Activated CD4-positive, alpha-beta T cell treated with anti-CD3 and anti-CD28 coated beads, Interleukin-2, amount 50 U/mL, for 4 hours (primary cell): ENCODE data around the gene URI1.
"Not testable (repeated sequence)": the region's sequence is repeated elsewhere in the genome, so short reads cannot be mapped to it uniquely, and the experiment has no call there.

Source experiments
- DNase-seq, 2 experiments: peaks; one replicate each; pipeline ENCODE4 v3.0.0-alpha.2; 2020

Gene URI1, protein sequence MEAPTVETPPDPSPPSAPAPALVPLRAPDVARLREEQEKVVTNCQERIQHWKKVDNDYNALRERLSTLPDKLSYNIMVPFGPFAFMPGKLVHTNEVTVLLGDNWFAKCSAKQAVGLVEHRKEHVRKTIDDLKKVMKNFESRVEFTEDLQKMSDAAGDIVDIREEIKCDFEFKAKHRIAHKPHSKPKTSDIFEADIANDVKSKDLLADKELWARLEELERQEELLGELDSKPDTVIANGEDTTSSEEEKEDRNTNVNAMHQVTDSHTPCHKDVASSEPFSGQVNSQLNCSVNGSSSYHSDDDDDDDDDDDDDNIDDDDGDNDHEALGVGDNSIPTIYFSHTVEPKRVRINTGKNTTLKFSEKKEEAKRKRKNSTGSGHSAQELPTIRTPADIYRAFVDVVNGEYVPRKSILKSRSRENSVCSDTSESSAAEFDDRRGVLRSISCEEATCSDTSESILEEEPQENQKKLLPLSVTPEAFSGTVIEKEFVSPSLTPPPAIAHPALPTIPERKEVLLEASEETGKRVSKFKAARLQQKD

DNA sequence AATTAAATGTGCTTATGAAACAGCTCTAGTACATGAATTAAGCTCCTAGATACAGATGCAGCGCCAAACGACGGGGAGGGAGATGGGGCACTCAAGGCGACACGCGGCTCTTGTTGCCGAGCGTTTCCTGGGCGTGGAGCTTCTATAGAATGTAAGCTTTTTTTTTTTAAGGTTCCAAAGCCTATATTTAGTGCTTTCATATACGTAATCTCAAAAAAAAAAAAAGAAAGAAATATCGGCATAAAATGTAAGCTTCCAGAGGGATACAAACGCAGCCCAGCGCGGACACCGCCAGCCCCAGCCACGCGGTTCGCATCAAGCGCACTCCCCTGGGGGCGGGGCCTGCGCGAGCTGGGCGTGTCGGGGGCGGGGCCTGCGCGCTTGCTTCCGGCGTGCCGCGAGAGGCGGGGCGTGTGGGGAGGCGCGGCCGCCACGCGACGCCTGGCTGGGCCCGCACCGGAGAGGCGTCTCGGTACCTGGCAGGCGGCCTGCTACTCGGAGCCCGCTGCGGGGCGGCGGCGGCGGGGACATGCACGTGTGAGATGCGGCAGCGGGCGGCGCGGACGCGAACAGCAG, at the start of gene URI1:
Gene URI1, plus strand, starts transcription at position 412 of the 576 bp plus-strand sequence. CDS start 309 bp downstream, outside the sequence.
- DNase-seq, result peak; percentile 90 to 92

DNA sequence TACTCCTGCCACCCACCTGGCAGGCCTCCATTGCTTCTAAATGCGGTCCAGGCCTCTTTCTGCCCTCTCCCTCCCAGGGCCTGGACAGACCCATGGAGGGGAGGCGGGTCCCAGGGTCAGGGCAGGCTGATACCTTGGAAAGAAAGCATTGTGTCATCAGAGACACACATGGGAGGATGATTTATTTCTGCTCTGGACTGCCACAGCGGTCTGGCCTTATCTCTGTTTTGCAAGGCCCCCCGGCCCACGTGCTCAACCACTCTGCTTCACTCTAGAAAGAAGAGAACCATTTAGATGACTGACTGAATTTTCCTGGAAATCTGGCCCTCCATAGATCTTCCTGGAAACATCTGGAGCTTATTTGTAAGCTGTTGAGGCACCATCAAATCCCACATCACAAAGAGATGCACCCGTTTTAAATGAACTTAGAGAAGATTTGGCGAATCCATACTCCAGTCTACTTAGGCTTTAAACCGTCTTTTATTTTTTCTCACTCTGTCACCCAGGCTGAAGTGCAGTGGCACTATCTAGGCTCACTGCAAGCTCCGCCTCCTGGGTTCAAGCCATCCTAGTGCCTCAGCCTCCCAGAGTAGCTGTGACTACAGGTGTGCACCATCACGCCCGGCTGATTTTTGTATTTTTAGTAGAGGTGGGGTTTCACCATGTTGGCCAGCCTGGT, 48.3 kb upstream of the URI1 start:
- no peak for DNase-seq

DNA sequence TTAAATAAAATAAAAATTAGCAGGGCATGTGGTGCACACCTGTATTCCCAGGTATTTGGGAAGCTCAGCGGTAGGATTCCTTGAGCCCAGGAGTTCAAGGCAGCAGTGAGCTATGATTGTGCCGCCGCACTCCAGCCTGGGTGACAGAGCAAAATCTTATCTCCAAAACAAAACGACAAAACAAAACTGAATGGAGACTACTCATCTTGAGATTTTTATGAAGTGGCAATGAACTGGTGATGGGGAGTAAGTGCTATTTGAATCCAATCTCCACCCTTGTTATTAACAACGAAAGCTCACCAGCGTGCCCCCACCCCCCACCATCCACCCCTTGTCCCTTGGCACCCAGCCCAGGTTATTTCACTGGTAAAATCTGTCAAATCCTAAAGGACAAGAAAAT, 45.2 kb upstream of the URI1 start:
- no peak for DNase-seq

DNA sequence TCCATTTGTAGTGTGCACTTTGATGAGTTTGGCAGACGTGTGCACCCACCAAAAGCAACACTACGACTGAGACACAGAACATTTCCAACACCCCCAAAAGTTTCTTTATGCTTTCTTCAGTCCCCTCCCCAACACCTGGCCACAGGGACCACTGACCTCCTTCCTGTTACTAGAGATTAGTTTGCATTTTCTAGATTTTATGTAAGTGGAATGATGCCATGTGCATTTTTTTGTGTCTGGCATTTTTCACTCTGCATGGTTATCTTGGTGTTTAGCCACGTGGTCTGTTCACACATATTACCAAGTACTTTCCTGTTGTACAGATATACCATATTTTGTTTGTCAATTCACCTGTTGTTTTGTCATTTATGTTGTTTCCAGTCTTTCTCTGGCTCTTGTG, 44.6 kb upstream of the URI1 start:
- no peak for DNase-seq

DNA sequence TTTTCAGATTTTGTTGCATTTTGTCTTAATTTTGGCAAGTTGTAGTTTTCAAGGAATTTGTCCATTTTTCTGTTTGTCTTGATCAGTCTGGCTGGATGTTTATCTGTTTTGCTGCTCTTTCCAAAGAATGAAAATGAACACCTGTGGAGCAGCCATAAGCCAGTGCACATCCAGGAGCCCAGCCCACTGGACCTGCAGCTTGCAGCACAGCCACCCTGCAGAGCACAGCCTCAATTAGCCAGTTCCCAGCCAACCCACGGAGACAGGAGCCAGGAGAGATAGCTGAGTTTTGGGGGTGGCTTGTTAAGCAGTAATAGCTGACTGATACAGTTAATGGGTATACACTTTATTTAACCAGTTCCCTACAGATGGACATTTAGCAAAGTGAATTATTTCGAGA, 38.0 kb upstream of the URI1 start:
- DNase-seq, result no peak

DNA sequence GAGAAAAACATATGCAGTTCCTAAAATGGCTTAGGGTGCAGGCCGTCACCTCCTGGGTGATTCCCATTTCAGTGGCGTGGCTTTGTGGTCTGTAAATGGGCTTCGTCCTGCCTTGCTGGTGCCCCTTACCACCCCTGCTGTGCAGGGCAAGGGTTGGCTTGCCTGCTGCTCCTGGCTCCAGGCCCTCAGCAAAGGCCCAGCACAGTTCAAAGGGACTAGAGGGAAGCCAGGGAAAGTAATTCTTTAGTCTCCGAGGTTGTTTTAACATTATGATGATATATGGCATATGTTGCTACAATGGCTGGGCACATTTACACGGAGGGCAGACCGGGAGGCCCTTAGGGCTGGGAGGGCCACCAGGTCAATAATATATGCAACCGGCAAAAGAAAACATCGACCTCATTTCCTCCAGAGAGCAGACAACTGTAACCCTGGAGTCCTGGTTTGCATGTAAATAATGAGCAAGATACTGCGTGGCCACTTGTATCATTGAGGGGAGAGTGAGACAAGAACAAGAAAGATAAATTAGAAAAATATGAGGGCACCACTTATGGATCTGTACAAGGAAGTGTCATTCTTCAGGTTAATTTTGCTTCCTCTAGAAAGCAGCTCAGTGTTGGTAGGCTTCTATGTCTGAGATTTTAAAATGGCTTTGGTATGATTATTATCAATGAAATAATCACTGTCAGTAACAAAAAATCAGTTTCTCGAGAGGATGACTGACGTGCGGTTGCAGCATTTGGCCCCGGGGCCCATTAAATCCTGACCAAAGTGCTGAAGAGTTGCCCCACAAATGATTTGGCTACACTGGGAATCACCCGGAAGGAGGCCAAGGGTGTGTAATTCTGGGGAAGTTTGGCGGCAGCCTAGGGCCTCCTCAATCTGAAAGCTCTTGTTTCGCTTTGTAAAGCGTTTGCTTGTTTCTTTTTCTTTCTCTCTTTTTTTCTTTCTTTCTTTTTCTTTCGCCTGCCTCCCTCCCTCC, 32.8 kb upstream of the URI1 start:
- DNase-seq, result no peak

DNA sequence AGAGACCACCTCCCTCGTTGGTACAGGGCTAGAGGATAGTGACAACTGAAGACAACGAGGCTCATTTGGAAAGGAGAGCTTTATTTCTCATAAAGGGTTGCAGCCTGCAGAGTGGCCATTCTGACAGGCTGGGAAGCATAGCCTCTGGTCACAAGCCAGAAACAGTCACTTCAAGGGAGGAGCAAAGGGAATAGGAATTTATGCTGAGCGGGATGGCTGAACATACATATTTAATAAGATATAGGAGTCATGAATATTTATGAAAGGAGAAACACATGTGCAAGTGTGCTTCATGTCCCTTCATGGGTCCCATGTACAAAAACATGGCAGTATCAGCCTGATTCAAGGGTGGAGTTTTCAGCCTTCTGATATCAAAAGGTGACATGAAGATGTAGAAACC, 27.1 kb upstream of the URI1 start:
- no peak for DNase-seq

DNA sequence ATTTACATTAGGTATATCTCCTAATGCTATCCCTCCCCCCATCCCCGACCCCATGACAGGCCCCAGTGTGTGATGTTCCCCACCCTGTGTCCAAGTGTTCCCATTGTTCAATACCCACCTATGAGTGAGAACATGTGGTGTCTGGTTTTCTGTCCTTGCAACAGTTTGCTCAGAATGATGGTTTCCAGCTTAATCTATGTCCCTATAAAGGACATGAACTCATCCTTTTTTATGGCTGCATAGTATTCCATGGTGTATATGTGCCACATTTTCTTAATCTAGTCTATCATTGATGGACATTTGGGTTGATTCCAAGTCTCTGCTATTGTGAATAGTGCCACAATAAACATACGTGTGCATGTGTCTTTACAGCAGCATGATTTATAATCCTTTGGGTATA, 26.2 kb upstream of the URI1 start:
- DNase-seq, result not testable (repeated sequence)

DNA sequence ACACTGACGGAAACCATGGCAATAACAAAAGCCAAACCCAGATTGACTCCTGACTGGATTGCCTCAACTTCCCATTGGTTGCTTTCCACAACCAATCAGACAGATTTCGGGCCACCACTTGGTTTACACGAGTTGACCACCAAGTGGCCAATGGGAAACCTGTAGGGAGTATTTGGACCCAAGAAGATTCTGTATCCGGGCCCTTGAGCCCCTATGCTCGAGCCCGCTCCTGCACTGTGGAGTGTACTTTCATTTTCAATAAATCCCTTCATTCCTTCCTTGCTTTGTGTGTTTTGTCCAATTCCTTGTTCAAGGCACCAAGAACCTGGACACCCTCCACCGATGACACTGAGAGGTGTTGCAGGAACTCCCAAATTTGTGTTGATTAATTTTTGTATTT, 24.1 kb upstream of the URI1 start:
- DNase-seq, result no peak

DNA sequence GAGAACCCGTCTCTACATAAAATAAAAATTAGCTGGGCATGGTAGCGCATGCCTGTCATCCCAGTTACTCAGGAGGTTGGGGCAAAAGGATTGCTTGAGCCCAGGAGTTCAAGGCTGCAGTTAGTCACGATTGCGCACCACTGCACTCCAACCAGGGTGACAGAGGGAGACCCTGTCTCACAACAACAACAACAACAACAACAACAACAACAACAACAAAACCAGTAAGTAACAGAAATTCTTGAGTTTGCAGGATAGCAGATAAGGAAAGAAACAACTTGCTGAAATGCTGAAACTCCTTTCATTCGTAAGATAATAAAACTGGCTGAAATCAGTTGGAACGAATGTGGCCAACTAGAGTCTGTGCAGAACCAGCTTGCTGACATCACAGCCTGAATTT, 23.1 kb upstream of the URI1 start:
- no peak for DNase-seq

DNA sequence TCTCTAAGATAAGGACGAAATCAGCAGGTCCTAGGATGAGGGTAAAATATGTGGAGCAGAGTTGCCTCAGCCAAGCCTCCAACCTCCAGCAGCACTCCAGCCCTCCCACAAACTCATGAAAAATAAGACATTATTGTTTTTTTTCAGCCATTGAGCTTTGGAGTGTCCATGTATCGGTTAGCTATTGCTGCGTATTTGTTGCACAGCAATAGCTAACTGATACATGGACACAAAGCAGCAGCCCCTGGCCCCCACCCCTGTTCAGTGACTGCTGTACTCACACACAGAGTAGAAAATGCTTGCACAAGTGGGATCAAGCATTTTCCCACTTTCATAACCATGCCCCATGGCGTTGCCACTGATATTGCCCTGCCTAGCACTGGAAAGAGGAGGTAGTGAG, 19.1 kb upstream of the URI1 start:
- no peak for DNase-seq

DNA sequence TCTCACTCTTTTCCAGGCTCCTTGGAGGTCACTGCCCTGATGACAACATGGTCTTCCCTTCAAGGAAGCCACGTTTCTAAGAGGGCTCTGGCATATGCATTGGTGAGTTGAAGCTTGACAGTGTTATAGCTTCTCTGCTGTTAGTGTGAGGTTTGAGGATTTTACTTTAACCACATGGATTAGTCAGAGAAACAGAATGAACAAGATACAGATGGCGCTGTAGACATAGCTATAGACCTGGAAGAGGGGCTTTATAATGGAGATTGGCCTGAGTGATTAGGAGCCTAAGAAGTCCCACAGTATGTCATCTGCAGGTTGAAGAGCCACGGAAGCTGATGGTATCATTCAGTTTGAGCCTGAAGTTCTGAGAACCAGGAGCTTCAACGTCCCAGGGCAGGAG, 18.4 kb upstream of the URI1 start:
- no peak for DNase-seq

DNA sequence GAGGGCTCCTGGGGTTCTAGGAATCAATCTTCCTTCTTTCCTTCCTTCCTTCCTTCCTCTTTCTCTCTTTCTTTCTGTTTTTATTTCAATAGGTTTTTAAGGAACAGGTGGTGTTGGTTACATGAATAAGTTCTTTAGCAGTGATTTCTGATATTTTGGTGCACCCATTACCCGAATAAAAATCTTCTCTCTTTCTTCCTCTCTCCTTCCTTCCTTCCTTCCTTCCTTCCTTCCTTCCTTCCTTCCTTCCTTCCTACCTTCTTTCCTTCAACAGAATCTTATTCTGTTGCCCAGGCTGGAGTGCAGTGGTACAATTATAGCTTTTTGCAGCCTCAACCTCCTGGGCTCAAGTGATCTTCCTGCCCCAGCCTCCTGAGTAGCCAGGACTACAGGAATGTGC, 16.0 kb upstream of the URI1 start:
- no peak for DNase-seq

DNA sequence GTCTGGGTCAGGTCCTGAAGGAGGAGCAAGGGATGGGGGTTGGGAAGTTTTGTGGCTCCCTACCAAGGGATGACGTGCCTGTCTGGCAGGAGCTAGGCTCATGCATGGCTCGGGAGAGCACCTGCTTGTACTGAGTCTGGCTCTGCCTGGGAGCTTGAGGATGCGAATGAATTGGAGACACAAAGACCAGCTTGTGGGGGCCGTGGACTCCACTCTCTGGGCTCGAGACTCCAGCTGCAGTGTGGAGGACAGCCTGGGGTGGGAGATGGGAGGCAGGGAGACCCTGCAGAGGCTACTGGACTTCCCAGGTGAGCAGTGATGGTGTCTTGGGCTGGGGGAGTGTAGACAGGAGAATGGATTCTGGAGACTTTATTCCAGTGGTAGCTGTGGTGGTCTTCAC, 15.2 kb upstream of the URI1 start:
- DNase-seq, result no peak

DNA sequence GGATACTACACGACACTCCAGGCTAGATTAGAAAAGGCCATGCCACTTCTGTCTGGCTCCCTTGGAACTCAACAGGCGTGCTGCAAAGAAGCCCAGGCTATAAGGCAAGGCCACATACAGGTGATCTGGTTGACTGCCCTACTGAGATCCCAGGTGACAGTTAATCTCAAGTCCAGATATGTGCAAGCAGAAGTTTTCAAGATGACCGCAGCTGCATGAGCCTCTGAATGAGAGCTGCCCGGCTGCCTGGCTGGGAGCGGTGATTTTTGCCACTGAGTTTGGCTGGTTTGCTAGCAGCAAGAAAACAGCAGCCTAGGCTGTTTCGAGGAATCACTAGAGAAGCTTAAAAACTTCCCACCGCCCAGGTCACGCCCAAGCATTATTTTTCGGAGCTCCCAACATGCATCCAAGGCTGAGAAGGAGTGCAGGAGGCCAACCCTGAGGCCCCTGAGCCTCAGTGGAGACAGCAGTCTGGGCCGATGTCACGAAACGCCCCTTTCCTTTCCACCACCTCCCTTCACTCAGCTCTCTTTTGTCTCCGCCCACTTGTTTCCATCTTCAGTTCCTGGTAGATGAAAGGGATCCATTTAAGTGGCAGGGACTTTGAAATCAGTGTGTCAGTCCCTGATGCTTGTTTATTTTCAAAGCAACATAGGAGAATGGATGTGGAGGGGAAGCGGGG, 14.0 kb upstream of the URI1 start:
- no peak for DNase-seq

DNA sequence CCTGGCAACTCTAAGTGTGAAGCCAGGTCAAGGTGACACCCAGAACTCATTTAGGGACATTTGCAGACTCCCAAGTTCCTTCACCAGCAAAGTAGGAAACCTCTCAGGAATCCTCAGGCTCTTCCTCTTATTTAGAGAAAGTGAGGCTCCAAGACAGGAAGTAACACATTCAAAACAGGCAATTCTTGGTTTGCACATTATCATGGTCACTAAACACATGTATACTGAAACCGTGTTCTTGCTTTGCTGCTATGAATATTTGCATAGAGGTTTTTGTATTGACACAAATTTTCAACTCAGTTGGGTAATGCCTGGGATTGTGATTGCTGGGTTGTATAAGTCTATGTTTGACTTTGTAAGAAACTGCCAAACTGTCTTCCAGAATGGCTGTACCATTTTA, 13.2 kb upstream of the URI1 start:
- no peak for DNase-seq

DNA sequence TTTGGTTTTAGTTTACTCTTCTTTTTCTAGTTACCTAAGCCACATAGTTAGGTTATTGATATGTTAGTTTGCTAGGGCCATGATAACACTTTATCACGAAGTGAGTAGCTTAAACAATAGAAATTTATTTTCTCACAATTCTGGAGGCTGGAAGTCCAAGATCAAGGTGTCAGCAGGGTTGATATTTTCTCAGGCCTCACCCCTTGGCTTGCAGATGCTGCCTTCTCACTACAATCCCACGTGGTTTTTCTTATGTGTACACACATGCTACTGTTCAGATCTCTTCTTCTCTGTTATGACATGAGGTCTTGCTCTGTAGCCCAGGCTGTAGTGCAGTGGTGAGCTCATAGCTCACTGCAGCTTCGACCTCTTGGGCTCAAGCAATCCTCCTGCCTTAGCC, 7.8 kb upstream of the URI1 start:
- DNase-seq, result no peak

DNA sequence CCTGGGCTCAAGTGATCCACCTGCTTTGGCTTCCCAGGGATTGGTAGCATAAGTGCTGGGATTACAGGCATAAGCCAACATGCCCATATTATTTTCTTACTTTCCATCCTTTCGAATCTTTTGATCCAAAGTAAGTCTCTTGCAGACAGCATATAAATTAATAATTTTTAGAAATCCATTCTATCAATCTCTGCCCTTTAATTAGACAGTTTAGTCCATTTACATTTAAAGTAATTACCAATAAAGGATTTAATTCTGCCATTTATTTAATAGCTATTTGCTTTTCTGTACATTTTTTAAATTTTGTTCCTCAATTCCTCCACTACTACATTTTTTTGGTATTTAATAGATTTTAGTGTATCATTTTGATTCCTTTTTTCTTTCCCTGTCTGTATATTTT, 7.3 kb upstream of the URI1 start:
- no peak for DNase-seq

DNA sequence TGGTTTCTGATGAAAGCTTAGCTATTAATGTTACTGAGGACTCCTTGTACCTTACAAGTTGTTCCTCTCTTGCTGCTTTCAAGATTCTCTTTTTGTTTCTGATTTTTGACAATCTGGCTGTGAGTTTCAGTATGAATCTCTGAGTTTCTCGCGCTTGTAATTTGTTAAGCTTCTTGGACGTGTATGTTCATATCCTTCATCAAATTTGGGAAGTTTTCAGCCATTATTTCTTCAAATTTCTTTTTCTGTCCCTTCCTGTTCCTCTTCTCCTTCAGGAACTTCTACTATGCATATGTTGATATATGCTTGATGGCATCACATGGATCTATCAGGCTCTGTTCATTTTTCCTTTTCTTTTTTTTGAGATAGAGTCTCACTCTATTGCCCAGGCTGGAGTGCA, 5.6 kb upstream of the URI1 start:
- DNase-seq, result no peak

DNA sequence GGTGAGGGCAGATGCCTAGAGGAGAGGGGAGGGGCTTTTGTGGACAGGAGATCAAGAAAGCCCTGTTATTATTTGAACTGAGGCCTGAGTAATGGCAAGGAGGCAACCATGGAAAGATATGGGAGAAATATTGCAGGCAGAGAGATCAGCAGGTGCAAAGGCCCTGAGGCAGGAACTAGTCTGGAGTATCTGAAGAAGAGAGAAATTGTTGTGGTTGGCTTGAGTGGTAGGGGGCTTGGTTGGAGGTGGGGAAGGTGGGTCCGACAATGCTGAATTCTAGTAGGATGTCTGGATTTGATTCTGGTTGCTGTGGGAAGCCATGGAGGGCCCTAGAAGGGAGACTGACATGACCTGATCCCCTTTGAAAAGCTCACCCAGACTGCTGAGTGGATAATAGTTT, 2.4 kb upstream of the URI1 start:
- no peak for DNase-seq

DNA sequence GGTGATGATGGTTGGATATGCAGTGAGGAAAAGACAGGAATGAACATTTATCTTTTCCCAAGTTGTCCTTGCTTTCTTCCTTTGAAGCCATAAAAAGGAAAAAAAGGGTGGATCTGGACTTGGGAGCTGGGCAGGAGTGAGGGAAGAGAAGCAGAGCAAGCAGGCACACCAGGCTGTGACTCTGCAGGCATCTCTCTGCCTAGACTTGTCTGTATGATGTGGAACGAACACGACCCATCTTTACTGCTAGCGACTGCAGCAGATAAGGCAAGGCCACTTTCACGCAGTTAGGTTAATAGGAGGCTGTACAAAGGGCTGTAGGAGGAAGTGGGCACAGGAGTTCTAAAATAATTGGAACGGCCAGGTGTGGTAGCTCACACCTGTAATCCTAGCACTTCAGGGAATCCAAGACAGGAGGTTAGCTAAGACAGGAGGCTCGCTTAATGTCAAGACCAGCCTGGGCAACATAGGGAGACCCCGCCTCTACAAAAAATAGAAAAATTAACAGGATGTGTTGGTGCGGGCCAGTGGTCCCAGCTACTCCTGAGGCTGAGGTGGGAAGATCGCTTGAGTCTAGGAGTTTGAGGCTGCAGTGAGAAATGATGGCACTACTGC, 961 bp upstream of the URI1 start:
- DNase-seq, result no peak
